Embryonic facial prominence (tissue), 1 donor: Measurements from ENCODE around the gene AFDN.

ENCODE experiments used
- DNase-seq: peaks from one replicate; pipeline ENCODE4 v3.0.0-alpha.2; 2016; ENCODE audit errors: extremely low spot score

Gene AFDN

GRCh38 chr6:168020242-168020641 lies 193.5 kb downstream of the AFDN start:
- no peak for DNase-seq

- DNase-seq: no peak
Observed at GRCh38 chr6:168021581-168021980, 194.9 kb downstream of the AFDN start.
